ENCODE results near the gene TOP3B.

The TOP3B gene, protein sequence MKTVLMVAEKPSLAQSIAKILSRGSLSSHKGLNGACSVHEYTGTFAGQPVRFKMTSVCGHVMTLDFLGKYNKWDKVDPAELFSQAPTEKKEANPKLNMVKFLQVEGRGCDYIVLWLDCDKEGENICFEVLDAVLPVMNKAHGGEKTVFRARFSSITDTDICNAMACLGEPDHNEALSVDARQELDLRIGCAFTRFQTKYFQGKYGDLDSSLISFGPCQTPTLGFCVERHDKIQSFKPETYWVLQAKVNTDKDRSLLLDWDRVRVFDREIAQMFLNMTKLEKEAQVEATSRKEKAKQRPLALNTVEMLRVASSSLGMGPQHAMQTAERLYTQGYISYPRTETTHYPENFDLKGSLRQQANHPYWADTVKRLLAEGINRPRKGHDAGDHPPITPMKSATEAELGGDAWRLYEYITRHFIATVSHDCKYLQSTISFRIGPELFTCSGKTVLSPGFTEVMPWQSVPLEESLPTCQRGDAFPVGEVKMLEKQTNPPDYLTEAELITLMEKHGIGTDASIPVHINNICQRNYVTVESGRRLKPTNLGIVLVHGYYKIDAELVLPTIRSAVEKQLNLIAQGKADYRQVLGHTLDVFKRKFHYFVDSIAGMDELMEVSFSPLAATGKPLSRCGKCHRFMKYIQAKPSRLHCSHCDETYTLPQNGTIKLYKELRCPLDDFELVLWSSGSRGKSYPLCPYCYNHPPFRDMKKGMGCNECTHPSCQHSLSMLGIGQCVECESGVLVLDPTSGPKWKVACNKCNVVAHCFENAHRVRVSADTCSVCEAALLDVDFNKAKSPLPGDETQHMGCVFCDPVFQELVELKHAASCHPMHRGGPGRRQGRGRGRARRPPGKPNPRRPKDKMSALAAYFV

DNA sequence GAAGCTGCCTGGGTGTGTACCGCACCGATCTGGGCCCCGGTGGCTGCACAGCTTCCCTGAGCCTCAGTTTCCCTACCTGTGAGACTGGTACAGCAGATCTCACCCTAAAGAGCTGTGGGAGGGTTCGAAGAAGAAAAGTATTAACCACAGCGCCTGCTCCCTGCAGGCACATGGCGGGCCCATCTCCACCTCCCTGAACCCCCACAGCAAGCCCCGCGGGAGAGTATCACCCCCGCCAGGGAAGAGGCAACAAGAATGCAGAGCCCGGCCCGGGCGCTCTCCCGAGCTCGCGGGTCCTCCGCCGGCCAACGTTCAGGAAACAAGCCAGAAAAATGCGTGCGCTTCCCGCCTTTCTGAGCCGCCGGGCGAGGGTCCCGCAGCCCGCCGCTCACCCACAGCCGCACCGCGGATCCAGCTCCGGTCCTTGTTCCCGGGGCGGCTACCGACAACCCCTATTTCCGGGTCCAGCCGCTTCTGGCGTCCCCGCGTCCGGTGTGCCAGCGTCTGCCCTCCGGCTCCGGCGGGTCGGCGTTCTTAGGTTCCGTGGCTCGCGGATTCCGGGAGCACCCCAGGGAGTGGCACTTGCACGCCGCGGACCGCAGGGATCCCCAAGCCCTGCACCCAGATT lies at the start of gene TOP3B:
Gene TOP3B, minus strand, starts transcription at position 450 of the 628 bp plus-strand sequence. CDS start 7,078 bp downstream, outside the sequence.
- Histone ChIP-seq H3K27me3 (ENCODE audit: insufficient read depth, low read length) (no peaks in the 10 kb centered on the region), H3K9me3 (ENCODE audit: low read length) (no peaks in the 10 kb centered on the region), H2AFZ (ENCODE audit: low read depth, low read length) (peak within 1 kb of the TSS; percentile 66), H3K4me3 (ENCODE audit: low read length) (peak within 1 kb of the TSS; percentile 74), H3K4me1 (ENCODE audit: insufficient read depth, low read length) (peaks cover 17% of the 10 kb centered on the region), H3K36me3 (ENCODE audit: insufficient read depth, low read length) (peaks cover 11% of the 10 kb centered on the region)

DNA sequence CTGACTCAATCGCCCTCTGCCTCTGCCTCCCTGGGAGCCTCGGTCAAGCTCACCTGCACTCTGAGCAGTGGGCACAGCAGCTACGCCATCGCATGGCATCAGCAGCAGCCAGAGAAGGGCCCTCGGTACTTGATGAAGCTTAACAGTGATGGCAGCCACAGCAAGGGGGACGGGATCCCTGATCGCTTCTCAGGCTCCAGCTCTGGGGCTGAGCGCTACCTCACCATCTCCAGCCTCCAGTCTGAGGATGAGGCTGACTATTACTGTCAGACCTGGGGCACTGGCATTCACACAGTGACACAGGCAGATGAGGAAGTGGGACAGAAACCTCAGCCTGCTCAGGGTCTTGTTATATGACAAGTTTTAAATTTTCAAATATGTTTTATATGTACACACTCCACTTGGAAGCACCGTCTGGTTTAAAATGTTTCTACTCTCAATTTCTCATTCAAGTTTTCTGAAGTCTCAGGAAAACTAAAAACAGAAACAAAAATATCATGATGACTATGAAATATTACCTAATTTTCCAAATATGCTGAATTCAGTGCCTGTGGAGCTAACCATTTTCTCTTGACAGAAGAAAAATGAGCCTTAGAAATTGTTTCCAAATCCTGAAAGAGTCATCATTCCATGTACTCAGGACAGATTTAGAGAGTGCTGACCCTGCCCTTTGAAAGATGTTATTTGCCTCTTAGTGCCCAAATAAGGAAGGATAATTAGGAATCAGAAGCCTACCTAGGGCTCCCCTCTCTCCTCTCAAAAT lies 48.8 kb upstream of the TOP3B start:
- no peak overlapping the region for H3K4me3 ChIP-seq (ENCODE audit: low read length)
- H3K27me3 ChIP-seq (ENCODE audit: insufficient read depth, low read length), result peaks cover 3% of the 10 kb centered on the region

DNA sequence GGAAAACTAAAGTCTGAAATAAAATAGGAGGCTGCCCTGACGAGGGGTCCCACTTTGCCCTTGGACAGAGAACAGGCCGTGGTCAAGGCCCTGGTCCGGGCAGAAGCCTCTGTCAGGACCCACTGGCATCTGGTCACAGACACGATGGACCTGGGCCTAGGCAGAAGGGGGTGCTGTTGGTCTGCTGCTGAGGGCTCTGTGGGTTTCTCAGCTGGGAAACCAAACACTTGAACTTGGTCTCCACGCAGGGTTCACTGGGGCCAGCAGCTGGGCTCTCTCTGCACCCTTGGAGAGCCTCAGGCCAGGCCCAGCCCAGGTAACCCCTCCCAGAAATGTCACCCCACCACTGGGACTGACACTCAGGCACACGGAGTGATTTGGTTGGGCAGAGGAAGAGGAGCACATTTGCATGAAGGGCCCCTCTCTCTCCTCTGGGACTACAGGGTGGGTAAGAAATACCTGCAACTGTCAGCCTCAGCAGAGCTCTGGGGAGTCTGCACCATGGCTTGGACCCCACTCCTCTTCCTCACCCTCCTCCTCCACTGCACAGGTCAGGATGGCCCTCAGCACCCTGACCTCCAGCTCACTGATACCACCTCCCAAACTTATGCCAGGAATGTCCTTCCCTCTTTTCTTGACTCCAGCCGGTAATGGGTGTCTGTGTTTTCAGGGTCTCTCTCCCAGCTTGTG lies 48.1 kb upstream of the TOP3B start:
- Histone ChIP-seq H3K27me3 (ENCODE audit: insufficient read depth, low read length) (peaks cover 3% of the 10 kb centered on the region), H3K9me3 (ENCODE audit: low read length) (no peaks in the 10 kb centered on the region), H3K4me3 (ENCODE audit: low read length) (no peak overlapping the region), H3K36me3 (ENCODE audit: insufficient read depth, low read length) (no peaks in the 10 kb centered on the region), H2AFZ (ENCODE audit: low read depth, low read length) (no peak overlapping the region), H3K4me1 (ENCODE audit: insufficient read depth, low read length) (no peaks in the 10 kb centered on the region)

More for the DNA sequence above, 48.8 kb upstream of the TOP3B start:
- H3K4me1 ChIP-seq (ENCODE audit: insufficient read depth, low read length), result peaks cover 6% of the 10 kb centered on the region
- no peak overlapping the region for H2AFZ ChIP-seq (ENCODE audit: low read depth, low read length)
- H3K36me3 ChIP-seq (ENCODE audit: insufficient read depth, low read length), result no peaks in the 10 kb centered on the region
- no peaks in the 10 kb centered on the region for H3K9me3 ChIP-seq (ENCODE audit: low read length)

DNA sequence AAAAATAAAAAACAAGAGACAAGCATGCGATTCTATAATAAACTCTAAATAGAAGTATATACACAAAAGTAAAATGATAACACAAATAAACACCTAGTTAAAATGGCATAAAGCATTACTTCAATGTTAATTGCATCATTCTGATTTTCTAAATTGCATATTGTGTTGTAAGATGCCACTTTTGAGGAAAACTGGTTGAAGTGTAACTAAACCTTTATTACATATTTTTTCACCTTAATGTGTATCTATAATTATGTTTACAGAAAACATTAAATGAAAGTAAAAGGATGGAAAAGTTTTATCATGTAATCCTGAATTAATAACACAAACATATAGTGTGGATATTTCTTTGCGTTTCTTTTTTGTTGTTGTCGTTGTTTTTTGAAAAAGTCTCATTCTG lies 45.4 kb upstream of the TOP3B start:
- Histone ChIP-seq H3K27me3 (ENCODE audit: insufficient read depth, low read length) (peaks cover 3% of the 10 kb centered on the region), H3K4me3 (ENCODE audit: low read length) (no peak overlapping the region), H3K36me3 (ENCODE audit: insufficient read depth, low read length) (no peaks in the 10 kb centered on the region), H3K4me1 (ENCODE audit: insufficient read depth, low read length) (no peaks in the 10 kb centered on the region), H2AFZ (ENCODE audit: low read depth, low read length) (no peak overlapping the region), H3K9me3 (ENCODE audit: low read length) (no peaks in the 10 kb centered on the region)

DNA sequence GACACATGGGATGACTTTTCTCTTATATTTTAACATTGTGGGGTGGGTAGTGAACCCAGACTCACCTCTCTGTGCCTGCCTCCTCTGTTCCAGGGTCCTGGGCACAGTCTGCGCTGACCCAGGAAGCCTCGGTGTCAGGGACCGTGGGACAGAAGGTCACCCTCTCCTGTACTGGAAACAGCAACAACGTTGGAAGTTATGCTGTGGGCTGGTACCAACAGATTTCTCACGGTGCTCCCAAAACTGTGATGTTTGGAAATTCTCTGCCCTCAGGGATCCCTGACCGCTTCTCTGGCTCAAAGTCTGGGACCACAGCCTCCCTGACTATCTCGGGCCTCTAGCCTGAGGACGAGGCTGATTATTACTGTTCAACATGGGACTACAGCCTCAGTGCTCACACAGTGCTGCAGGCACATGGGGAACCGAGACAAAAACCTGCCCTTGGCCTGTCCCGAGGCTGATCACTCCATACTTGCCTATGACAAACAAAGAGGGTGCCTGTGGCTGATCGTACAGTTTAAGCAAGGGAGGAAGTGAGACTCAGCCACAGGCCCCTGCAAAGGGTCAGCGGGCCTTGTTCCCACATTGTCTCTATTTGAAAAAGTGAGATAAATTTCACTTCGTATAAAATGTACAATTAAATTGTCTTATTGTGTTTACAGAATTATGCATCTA lies 43.7 kb upstream of the TOP3B start:
- H3K9me3 ChIP-seq (ENCODE audit: low read length), result no peaks in the 10 kb centered on the region
- no peak overlapping the region for H2AFZ ChIP-seq (ENCODE audit: low read depth, low read length)
- H3K27me3 ChIP-seq (ENCODE audit: insufficient read depth, low read length), result no peaks in the 10 kb centered on the region
- H3K4me1 ChIP-seq (ENCODE audit: insufficient read depth, low read length), result peaks cover 4% of the 10 kb centered on the region
- no peaks in the 10 kb centered on the region for H3K36me3 ChIP-seq (ENCODE audit: insufficient read depth, low read length)
- H3K4me3 ChIP-seq (ENCODE audit: low read length), result no peak overlapping the region

DNA sequence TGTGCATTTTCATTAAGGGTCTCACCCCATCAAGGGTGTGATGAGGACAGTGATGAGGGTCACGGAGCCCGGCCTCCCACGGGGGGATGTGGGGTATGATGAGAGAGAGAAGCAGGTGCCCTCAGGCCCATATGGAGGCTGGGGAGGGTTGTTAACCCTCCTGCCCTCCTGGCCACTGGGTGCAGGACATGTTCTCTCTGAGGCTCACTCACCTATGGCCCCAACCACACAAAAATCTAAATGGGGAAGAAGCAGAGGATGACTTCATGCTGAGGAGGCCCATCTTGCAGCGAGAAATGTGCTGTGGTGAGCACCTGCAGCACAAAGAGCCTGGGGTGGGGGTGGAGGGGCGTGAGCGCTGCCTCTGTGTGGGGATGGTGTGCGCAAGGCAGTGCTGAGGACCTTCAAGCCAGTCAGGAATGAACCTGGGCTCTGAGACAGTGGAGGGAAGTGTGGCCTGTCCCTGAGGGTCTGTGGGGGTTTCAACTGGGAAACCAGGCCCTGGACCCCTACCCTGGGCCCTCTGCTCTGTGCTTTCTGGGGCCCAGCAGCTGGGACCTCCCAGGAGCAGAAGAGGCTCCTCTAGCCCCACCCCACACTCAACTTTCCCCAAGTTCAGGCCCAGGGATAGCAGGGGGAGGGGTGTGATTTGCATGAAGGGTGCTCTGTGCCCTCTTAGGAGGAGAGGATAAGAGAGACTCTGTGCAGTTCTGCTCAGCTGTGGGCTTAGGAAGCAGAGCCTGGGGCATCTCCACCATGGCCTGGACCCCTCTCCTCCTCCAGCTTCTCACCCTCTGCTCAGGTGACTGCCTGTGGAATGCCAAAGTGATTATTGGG lies 43.0 kb upstream of the TOP3B start:
- H3K27me3 ChIP-seq (ENCODE audit: insufficient read depth, low read length), result no peaks in the 10 kb centered on the region

DNA sequence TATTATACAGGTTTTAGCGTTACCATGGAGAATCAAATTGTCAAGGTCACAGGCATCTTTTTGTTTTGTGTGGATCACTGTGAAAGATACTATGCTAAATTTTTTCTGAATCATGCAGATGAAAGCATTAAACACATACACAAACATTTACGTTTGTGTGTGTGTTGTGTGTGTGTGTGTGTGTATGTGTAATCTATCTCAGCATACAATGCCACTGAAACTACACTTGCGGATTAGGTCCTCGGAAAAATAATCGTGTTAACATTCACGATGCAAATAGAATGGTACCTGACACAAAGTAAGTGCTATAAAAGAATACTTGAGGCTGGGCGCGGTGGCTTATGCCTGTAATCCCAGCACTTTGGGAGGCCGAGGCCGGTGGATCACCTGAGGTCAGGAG lies 41.9 kb upstream of the TOP3B start:
- Histone ChIP-seq H3K36me3 (ENCODE audit: insufficient read depth, low read length) (no peaks in the 10 kb centered on the region), H3K9me3 (ENCODE audit: low read length) (no peaks in the 10 kb centered on the region), H3K4me3 (ENCODE audit: low read length) (no peak overlapping the region), H3K4me1 (ENCODE audit: insufficient read depth, low read length) (peaks cover 4% of the 10 kb centered on the region), H3K27me3 (ENCODE audit: insufficient read depth, low read length) (no peaks in the 10 kb centered on the region), H2AFZ (ENCODE audit: low read depth, low read length) (no peak overlapping the region)

More for the DNA sequence above, 43.0 kb upstream of the TOP3B start:
- Histone ChIP-seq H3K36me3 (ENCODE audit: insufficient read depth, low read length) (no peaks in the 10 kb centered on the region), H3K4me3 (ENCODE audit: low read length) (no peak overlapping the region), H3K4me1 (ENCODE audit: insufficient read depth, low read length) (peaks cover 4% of the 10 kb centered on the region), H2AFZ (ENCODE audit: low read depth, low read length) (no peak overlapping the region), H3K9me3 (ENCODE audit: low read length) (no peaks in the 10 kb centered on the region)

DNA sequence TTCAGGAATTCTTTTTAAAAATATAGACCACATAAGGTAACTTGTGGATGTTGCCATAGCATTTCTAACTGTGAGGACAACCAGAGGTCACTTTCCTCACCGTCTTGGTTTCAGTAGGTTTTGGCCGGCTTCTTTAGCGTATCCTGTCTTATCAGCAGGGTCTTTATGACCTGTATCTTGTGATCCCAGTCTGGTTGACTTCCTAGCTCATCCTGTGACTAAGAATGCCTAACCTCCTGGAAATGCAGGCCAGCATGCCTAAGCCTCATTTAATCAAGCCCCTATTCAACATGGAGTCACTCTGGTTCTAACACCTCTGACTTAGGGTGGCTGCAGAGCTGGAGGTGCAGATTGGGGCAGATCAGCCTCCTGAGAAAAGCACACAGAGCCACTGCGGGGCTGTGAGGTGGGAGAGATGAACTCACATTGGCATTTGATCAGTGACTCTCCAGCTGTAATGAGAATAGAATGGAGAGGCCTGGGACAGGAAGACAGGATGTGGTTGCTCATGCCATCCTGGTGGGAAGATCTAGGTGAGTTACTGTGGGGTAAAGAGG lies 41.1 kb upstream of the TOP3B start:
- Histone ChIP-seq H3K4me3 (ENCODE audit: low read length) (no peak overlapping the region), H3K36me3 (ENCODE audit: insufficient read depth, low read length) (no peaks in the 10 kb centered on the region), H3K9me3 (ENCODE audit: low read length) (no peaks in the 10 kb centered on the region), H3K4me1 (ENCODE audit: insufficient read depth, low read length) (peaks cover 4% of the 10 kb centered on the region), H3K27me3 (ENCODE audit: insufficient read depth, low read length) (no peaks in the 10 kb centered on the region), H2AFZ (ENCODE audit: low read depth, low read length) (no peak overlapping the region)

DNA sequence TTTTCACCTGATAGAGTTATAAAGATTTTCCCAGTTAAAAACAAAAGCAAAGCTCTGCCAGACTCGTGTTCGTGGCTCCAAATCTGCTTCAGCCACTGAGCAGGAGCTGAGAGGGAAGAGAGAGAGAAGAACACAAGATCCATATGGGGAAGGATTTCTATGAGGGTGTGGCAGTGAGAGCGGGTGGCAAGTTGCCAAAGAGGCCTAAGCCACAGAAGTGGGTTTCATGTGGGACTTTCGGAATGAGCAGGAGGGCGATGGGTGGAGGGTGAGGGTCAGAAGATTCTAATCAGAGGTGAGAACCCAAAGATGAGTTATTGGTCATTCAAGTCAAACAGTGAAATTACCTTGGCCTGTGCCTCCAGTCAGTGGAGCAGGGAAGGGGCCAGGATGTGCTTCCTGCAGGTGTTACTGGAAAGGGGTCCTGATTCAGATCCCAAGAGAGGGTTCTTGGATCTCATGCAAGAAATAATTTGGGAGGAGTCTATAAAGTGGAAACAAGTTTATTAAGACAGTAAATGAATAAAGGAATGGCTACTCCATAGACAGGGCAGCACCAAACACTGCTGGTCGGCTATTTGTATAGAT lies 40.5 kb upstream of the TOP3B start:
- Histone ChIP-seq H3K9me3 (ENCODE audit: low read length) (no peaks in the 10 kb centered on the region), H3K4me1 (ENCODE audit: insufficient read depth, low read length) (peaks cover 4% of the 10 kb centered on the region), H2AFZ (ENCODE audit: low read depth, low read length) (no peak overlapping the region), H3K4me3 (ENCODE audit: low read length) (no peak overlapping the region), H3K27me3 (ENCODE audit: insufficient read depth, low read length) (no peaks in the 10 kb centered on the region), H3K36me3 (ENCODE audit: insufficient read depth, low read length) (no peaks in the 10 kb centered on the region)

DNA sequence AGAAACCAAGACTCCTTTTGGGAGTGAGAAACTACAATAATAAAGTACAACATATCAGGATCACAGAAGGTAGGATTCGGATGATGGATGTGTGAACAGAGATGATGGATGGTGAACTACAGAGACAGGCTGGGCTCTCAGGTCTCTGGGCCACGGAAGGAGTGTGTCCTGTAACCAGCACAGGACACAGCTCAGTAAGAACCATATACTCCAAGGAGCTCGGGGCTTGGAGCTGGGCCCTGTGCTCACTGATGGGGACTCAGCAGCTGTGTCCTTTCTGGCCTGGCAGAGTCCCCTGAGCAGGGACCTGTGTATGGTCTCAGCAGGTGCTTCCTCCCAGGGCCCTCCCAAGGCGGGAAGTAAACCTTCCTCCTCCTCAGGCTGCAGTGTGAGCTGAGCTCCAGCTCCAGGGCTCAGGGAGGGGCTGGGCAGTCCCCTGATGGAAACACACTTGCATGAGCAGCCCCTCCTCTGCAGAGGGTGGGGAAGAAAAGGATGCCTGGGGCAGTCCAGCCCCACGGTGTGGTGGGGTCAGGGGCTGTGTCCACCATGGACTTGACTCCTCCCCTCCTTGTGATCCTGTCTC lies 39.8 kb upstream of the TOP3B start:
- Histone ChIP-seq H3K4me1 (ENCODE audit: insufficient read depth, low read length) (peaks cover 4% of the 10 kb centered on the region), H2AFZ (ENCODE audit: low read depth, low read length) (no peak overlapping the region), H3K4me3 (ENCODE audit: low read length) (no peak overlapping the region), H3K9me3 (ENCODE audit: low read length) (no peaks in the 10 kb centered on the region), H3K36me3 (ENCODE audit: insufficient read depth, low read length) (no peaks in the 10 kb centered on the region), H3K27me3 (ENCODE audit: insufficient read depth, low read length) (no peaks in the 10 kb centered on the region)
